GM19397 (cell line): ENCODE results near the gene GLI1.

ENCODE experiments used
- ATAC-seq: cut with Tn5 transposase; IDR thresholded peaks from one replicate; pipeline ENCODE4 v1.9.1; 2021; ENCODE audit warnings: mild to moderate bottlenecking, moderate library complexity; ENCODE audit not compliant: unreplicated experiment

GLI1 gene

GRCh38 chr12:57460841-57461275 lies 1.3 kb downstream of the GLI1 start:
- ATAC-seq = no peak

GRCh38 chr12:57461276-57461916 lies 1.8 kb downstream of the GLI1 start:
- ATAC-seq = no peak

- no peak for ATAC-seq
Observed at GRCh38 chr12:57461917-57462250, 2.3 kb downstream of the GLI1 start.

DNA sequence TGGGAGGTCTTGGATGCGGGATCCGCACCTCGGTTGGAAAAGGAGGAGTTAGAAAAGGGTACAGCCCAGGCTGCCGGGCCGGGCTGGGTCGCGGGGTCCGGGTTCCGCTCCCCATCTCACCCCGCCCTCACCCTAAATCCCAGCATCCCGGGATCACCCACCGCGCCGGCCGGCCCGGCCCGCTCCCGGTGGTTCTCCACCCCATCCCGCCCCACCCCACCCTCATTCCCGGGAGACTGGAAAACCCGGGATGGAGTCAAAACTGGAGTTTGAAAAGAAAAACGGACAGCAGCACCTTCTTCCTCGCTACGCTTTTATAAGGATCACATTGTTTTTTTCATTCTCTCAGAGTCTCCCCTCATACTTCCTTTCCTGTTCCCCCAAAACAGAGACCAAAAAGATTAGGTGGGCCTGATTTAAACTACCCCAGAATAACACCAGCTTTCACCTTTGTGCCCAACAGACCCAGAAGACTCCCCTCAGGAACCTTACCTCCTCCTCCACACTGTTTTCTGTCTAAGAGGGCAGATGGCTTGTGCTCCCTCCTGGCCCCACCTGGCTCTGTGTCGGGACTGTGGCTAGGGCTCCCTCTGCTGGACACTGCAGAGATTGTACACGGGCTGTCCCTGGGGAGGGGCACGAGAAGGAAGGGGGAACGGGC lies 2.8 kb downstream of the GLI1 start:
- ATAC-seq = peak; percentile 67

GRCh38 chr12:57462912-57463253 lies 3.3 kb downstream of the GLI1 start:
- no peak for ATAC-seq

- ATAC-seq = no peak
Observed at GRCh38 chr12:57464569-57464968, 5.0 kb downstream of the GLI1 start.

- no peak for ATAC-seq
Observed at GRCh38 chr12:57465030-57465746, 5.6 kb downstream of the GLI1 start.

GRCh38 chr12:57465747-57466505 lies 6.3 kb downstream of the GLI1 start:
- ATAC-seq = no peak

- no peak for ATAC-seq
Observed at GRCh38 chr12:57467212-57467874, 7.8 kb downstream of the GLI1 start.

- no peak for ATAC-seq
Observed at GRCh38 chr12:57467915-57468314, 8.3 kb downstream of the GLI1 start.

- no peak for ATAC-seq
Observed at GRCh38 chr12:57469296-57470164, 9.9 kb downstream of the GLI1 start.

DNA sequence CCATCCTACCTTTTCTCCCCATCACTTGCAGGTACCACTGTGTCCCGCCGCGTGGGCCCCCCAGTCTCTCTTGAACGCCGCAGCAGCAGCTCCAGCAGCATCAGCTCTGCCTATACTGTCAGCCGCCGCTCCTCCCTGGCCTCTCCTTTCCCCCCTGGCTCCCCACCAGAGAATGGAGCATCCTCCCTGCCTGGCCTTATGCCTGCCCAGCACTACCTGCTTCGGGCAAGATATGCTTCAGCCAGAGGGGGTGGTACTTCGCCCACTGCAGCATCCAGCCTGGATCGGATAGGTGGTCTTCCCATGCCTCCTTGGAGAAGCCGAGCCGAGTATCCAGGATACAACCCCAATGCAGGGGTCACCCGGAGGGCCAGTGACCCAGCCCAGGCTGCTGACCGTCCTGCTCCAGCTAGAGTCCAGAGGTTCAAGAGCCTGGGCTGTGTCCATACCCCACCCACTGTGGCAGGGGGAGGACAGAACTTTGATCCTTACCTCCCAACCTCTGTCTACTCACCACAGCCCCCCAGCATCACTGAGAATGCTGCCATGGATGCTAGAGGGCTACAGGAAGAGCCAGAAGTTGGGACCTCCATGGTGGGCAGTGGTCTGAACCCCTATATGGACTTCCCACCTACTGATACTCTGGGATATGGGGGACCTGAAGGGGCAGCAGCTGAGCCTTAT lies 10.8 kb downstream of the GLI1 start:
- no peak for ATAC-seq

GRCh38 chr12:57470970-57471656 lies 11.5 kb downstream of the GLI1 start:
- ATAC-seq = no peak

DNA sequence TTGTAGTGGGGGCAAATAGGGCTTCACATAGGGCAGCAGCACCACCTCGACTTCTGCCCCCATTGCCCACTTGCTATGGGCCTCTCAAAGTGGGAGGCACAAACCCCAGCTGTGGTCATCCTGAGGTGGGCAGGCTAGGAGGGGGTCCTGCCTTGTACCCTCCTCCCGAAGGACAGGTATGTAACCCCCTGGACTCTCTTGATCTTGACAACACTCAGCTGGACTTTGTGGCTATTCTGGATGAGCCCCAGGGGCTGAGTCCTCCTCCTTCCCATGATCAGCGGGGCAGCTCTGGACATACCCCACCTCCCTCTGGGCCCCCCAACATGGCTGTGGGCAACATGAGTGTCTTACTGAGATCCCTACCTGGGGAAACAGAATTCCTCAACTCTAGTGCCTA lies 12.1 kb downstream of the GLI1 start:
- no peak for ATAC-seq

DNA sequence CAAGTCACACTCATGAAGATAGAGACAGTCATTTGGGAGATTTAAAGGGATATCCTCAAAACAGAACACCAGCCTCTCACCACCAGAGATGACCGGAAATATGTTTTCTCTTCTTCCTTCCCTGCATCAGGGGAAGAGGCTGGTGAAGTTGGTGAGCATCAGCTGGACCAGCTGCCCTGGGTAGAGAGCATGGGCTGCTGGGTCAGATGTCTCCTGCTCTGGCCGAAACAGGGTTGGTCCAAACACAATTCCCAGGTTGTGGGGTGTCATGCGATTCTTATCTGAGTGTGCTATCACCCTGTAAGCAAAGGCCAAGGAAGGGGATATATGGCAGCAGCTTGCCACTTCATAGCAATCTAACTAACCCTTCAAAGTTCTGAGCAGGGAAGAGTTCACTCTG lies 12.8 kb downstream of the GLI1 start:
- no peak for ATAC-seq

GRCh38 chr12:57473392-57473791 lies 13.8 kb downstream of the GLI1 start:
- no peak for ATAC-seq

- ATAC-seq = no peak
Observed at GRCh38 chr12:57473886-57474285, 14.3 kb downstream of the GLI1 start.

GRCh38 chr12:57474430-57474829 lies 14.8 kb downstream of the GLI1 start:
- ATAC-seq = no peak

- ATAC-seq = no peak
Observed at GRCh38 chr12:57474862-57475261, 15.3 kb downstream of the GLI1 start.
